Measurements from ENCODE around the gene KCNT2. TPM values are rescaled to one million over a fixed set of nuclear protein-coding genes. Genes with fewer than 3 reads are reported as not detected.

KCNT2 gene
- total and polyA plus RNA-seq, 4 donors = 1.7 to 11.2 (median 6.8) TPM

DNA sequence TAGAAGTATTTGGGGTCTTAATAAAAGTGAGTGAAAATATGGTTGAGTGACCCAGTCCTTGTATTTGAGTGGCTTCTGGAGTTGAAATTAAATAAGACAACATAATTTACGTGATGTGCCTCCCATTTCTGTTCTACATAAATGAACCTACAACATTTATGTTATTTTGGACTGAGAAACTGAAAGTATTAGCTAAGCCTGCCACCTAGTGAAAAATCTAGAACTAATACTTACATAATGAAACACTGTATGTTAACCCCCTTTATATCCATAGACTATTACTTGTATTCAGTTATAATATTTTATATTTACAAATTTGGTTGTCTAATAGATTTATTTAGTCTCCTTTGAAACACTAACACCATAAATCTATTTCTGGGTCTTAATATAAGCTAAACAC is 298.9 kb downstream of the KCNT2 start:
- WGBS = 65% methylated on average over 1 of the region's 1 CpG
- Histone ChIP-seq H3K9me3 (ENCODE audit: control insufficient read depth in 4 of 4, low read length in 3 of 4) (no peaks in the 10 kb centered on the region), H3K9ac (ENCODE audit: low read depth in 1 of 2, low read length in 2 of 2) (no peak overlapping the region), H3K4me3 (ENCODE audit: low read depth in 1 of 3, low read length in 3 of 3) (no peak overlapping the region), H3K27me3 (ENCODE audit: control insufficient read depth in 4 of 4, insufficient read depth in 4 of 4, low read length in 3 of 4) (no peaks in the 10 kb centered on the region), H3K27ac (ENCODE audit: low read depth in 1 of 2, low read length in 2 of 2) (no peak overlapping the region), H3K4me1 (ENCODE audit: control insufficient read depth in 4 of 4, insufficient read depth in 4 of 4, low read length in 3 of 4) (no peaks in the 10 kb centered on the region), H3K36me3 (ENCODE audit: control insufficient read depth in 4 of 4, insufficient read depth in 3 of 4, low read depth in 1 of 4, low read length in 3 of 4) (peaks cover 0 to 3% (median 1%) of the 10 kb centered on the region in 4 donors)
- no peak for DNase-seq (ENCODE audit: low spot score)
- TF ChIP-seq TAF1 (conservative IDR thresholded peaks at IDR 0.05) (no peak), ZBTB33 (IDR thresholded peaks at IDR 0.05) (no peak), RAD21 (IDR thresholded peaks at IDR 0.05) (peak; percentile 21 to 32), YY1 (IDR thresholded peaks at IDR 0.05) (no peak), REST (IDR thresholded peaks at IDR 0.05) (no peak), RXRA (IDR thresholded peaks at IDR 0.05) (no peak)

DNA sequence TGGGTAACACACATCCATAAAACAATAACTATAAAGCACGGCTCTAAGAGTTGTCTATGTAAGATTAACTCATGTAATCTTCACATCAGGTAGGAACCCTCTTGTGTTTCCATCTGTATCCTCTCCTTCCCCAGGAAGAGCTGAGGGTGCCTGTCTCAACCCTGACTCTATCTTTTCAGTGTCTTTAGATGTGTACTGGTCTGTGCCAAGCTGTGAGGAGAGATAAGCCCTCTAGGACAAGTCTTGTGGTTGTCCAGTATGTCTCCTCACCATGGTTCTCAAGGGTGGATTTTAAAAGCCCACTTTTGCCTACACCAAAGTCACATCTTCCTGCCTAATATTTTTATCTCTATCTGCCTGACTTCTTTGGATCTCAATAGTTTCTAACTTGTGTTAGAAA is 300.1 kb downstream of the KCNT2 start:
- H3K9me3 ChIP-seq (ENCODE audit: control insufficient read depth in 4 of 4, low read length in 3 of 4) = no peaks in the 10 kb centered on the region
- H3K27me3 ChIP-seq (ENCODE audit: control insufficient read depth in 4 of 4, insufficient read depth in 4 of 4, low read length in 3 of 4) = no peaks in the 10 kb centered on the region
- H3K9ac ChIP-seq (ENCODE audit: low read depth in 1 of 2, low read length in 2 of 2) = no peak overlapping the region
- TF ChIP-seq GABPA (IDR thresholded peaks at IDR 0.05 in 1 of 2, conservative IDR thresholded peaks at IDR 0.05 in 1 of 2) (no peak), NR2F2 (IDR thresholded peaks at IDR 0.05) (no peak), TAF1 (conservative IDR thresholded peaks at IDR 0.05) (no peak), RAD21 (IDR thresholded peaks at IDR 0.05) (no peak), HNF4A (conservative IDR thresholded peaks at IDR 0.05) (no peak), SP1 (IDR thresholded peaks at IDR 0.05) (no peak), EGR1 (IDR thresholded peaks at IDR 0.05; ENCODE audit: low read depth in 2 of 2) (no peak), YY1 (IDR thresholded peaks at IDR 0.05) (no peak), FOXA1 (IDR thresholded peaks at IDR 0.05) (no peak), RXRA (IDR thresholded peaks at IDR 0.05) (no peak), REST (IDR thresholded peaks at IDR 0.05) (no peak), JUND (IDR thresholded peaks at IDR 0.05) (no peak), HNF4G (IDR thresholded peaks at IDR 0.05) (no peak), FOXA2 (IDR thresholded peaks at IDR 0.05) (no peak), ZBTB33 (IDR thresholded peaks at IDR 0.05) (no peak)
- TF ChIP-seq, protein P1, sequence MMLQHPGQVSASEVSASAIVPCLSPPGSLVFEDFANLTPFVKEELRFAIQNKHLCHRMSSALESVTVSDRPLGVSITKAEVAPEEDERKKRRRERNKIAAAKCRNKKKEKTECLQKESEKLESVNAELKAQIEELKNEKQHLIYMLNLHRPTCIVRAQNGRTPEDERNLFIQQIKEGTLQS (IDR thresholded peaks at IDR 0.05) = no peak
- TF ChIP-seq, protein P2, sequence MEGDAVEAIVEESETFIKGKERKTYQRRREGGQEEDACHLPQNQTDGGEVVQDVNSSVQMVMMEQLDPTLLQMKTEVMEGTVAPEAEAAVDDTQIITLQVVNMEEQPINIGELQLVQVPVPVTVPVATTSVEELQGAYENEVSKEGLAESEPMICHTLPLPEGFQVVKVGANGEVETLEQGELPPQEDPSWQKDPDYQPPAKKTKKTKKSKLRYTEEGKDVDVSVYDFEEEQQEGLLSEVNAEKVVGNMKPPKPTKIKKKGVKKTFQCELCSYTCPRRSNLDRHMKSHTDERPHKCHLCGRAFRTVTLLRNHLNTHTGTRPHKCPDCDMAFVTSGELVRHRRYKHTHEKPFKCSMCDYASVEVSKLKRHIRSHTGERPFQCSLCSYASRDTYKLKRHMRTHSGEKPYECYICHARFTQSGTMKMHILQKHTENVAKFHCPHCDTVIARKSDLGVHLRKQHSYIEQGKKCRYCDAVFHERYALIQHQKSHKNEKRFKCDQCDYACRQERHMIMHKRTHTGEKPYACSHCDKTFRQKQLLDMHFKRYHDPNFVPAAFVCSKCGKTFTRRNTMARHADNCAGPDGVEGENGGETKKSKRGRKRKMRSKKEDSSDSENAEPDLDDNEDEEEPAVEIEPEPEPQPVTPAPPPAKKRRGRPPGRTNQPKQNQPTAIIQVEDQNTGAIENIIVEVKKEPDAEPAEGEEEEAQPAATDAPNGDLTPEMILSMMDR (IDR thresholded peaks at IDR 0.05; ENCODE audit: low read depth, low read length, missing input control) = no peak
- no peak for DNase-seq (ENCODE audit: low spot score)
- H3K27ac ChIP-seq (ENCODE audit: low read depth in 1 of 2, low read length in 2 of 2) = no peak overlapping the region
- WGBS = 83% methylated on average over 1 of the region's 1 CpG
- H3K36me3 ChIP-seq (ENCODE audit: control insufficient read depth in 4 of 4, insufficient read depth in 3 of 4, low read depth in 1 of 4, low read length in 3 of 4) = peaks cover 0 to 4% (median 2%) of the 10 kb centered on the region in 4 donors
- H3K4me1 ChIP-seq (ENCODE audit: control insufficient read depth in 4 of 4, insufficient read depth in 4 of 4, low read length in 3 of 4) = no peaks in the 10 kb centered on the region
- no peak overlapping the region for H3K4me3 ChIP-seq (ENCODE audit: low read depth in 1 of 3, low read length in 3 of 3)

All from liver (tissue), 9 donors.